Thoracic aorta (tissue), 2 donors: ENCODE results near the gene CYP3A7. TPM values are rescaled to one million over a fixed set of nuclear protein-coding genes. Genes with fewer than 3 reads are reported as not detected.
"Not testable (repeated sequence)": the region's sequence is repeated elsewhere in the genome, so short reads cannot be mapped to it uniquely, and the experiment has no call there.

Experiments used
- ATAC-seq: fragments of 150-250 bp; one replicate; pipeline ENCODE4 v1.8.0; 2017; ENCODE audit warnings: low read depth; ENCODE audit not compliant: insufficient number of reproducible peaks, low FRiP score
- DNase-seq: peaks from one replicate; pipeline ENCODE4 v3.0.0-alpha.2; 2020; ENCODE audit warnings: low spot score
- H3K27ac ChIP-seq, 2 donors: fragments of 200-600 bp; sonication (generic); 1 replicate in 1 of 2; 2 replicates in 1 of 2; pipeline ENCODE4 v1.5.1; 2016; ENCODE audit warnings: mild to moderate bottlenecking in 2 of 2, moderate library complexity in 2 of 2
- H3K27me3 ChIP-seq: fragments of 200-600 bp; sonication (generic); replicated peaks from 2 replicates; pipeline ENCODE4 v1.6.0; 2016; ENCODE audit warnings: mild to moderate bottlenecking; ENCODE audit not compliant: insufficient read depth
- H3K36me3 ChIP-seq: fragments of 200-600 bp; sonication (generic); one replicate; pipeline ENCODE4 v1.5.1; 2016
- H3K4me1 ChIP-seq, 2 donors: fragments of 200-600 bp; sonication (generic); 1 replicate in 1 of 2; 2 replicates in 1 of 2; pipeline versions ENCODE4 v1.5.1 to v1.6.0; 2016; ENCODE audit warnings: low read depth in 2 of 2, mild to moderate bottlenecking in 1 of 2; ENCODE audit not compliant: control insufficient read depth in 1 of 2
- H3K4me3 ChIP-seq: fragments of 200-600 bp; sonication (generic); 2 replicates; pipeline ENCODE4 v1.5.1; 2016; ENCODE audit warnings: mild to moderate bottlenecking
- H3K9me3 ChIP-seq: fragments of 200-600 bp; sonication (generic); 2 replicates; pipeline ENCODE4 v1.5.1; 2016
- total RNA-seq, 2 donors: library from RNA; depleted of rRNA; stranded (reverse); fragments of >200 nt; gene quantifications; one replicate each; pipeline versions ENCODE4 v1.1.0 to v1.2.3, GENCODE V29; 2016
- TF ChIP-seq, protein P1 (sequence below): fragments of 200-600 bp; sonication (generic); IDR thresholded peaks from one replicate; pipeline ENCODE4 v1.5.1; 2019; ENCODE audit warnings: antibody characterized with exemption

CYP3A7 gene
- total RNA-seq, 2 donors from 2014 or later = not detected

DNA sequence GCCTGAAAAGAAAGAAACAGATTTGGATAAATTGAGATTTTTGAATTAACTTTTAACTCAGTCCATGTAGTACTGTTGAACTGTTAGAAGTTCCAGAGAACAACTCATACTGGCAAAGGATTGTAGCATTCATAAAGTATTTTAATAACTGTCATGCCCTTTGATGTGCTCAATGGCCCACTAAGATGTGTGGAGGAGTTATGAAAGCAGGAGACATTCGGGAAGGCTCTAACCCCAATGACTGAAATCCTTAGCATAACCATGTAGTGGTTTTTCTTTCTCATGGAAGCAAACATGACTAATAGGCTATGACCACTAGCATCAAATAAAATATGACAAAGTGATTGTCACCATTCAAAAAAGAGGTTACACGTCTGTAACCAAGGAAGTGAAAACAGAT, 25.7 kb downstream of the CYP3A7 start:
- no peak for ATAC-seq
- Histone ChIP-seq H3K27ac (no peak overlapping the region), H3K4me1 (no peaks in the 10 kb centered on the region), H3K9me3 (peaks cover 5% of the 10 kb centered on the region), H3K27me3 (no peaks in the 10 kb centered on the region), H3K36me3 (no peaks in the 10 kb centered on the region), H3K4me3 (no peak overlapping the region)
- no peak for DNase-seq
- TF ChIP-seq, protein P1, sequence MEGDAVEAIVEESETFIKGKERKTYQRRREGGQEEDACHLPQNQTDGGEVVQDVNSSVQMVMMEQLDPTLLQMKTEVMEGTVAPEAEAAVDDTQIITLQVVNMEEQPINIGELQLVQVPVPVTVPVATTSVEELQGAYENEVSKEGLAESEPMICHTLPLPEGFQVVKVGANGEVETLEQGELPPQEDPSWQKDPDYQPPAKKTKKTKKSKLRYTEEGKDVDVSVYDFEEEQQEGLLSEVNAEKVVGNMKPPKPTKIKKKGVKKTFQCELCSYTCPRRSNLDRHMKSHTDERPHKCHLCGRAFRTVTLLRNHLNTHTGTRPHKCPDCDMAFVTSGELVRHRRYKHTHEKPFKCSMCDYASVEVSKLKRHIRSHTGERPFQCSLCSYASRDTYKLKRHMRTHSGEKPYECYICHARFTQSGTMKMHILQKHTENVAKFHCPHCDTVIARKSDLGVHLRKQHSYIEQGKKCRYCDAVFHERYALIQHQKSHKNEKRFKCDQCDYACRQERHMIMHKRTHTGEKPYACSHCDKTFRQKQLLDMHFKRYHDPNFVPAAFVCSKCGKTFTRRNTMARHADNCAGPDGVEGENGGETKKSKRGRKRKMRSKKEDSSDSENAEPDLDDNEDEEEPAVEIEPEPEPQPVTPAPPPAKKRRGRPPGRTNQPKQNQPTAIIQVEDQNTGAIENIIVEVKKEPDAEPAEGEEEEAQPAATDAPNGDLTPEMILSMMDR = no peak

DNA sequence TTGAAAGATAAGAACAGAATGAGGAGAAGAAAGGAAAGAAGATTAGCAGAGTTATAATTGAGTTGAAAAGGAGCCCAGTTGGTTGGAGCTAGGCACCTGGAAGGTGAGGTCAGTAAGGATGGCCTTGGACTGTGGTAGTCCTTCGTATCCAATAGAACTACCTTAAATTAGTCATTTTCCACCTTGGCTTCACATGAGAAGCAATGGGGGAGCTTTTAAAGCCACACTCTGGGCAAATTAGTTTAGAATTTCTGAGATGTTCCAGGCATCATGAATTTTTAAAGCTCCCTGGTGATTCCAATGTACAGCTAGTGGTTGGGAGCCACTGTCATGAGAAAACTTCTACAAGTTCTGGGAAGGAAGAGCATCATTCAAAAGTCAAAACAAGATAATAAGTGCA, 27.9 kb downstream of the CYP3A7 start:
- Histone ChIP-seq H3K27ac (no peak overlapping the region), H3K9me3 (peaks cover 5% of the 10 kb centered on the region), H3K36me3 (no peaks in the 10 kb centered on the region), H3K4me3 (no peak overlapping the region), H3K4me1 (no peaks in the 10 kb centered on the region), H3K27me3 (no peaks in the 10 kb centered on the region)
- TF ChIP-seq, protein P1 = no peak
- ATAC-seq (no peak), DNase-seq (no peak)

DNA sequence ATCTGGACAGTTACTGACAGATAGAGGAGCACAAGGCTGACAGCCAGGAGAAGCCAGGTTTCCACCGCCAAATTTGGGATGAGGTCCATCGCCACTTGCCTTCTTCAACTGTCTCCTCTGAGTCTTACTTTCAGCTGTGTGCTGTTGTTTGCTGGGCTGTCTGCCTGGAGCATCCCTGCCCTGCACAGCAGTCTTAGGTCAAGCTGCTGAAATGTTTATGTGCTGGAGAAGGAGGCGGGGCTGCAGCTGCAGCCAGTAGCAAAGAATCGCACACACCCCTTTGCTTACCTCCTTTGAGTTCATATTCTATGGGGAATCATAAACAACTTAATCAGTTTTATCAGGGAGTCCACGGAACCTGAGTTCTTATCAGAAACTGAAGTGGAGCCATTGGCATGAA, 35.0 kb downstream of the CYP3A7 start:
- Histone ChIP-seq H3K36me3 (no peaks in the 10 kb centered on the region), H3K27ac (no peak overlapping the region), H3K4me3 (no peak overlapping the region), H3K27me3 (no peaks in the 10 kb centered on the region), H3K9me3 (no peaks in the 10 kb centered on the region), H3K4me1 (no peaks in the 10 kb centered on the region)
- no peak for ATAC-seq
- TF ChIP-seq, protein P1 = no peak
- no peak for DNase-seq

DNA sequence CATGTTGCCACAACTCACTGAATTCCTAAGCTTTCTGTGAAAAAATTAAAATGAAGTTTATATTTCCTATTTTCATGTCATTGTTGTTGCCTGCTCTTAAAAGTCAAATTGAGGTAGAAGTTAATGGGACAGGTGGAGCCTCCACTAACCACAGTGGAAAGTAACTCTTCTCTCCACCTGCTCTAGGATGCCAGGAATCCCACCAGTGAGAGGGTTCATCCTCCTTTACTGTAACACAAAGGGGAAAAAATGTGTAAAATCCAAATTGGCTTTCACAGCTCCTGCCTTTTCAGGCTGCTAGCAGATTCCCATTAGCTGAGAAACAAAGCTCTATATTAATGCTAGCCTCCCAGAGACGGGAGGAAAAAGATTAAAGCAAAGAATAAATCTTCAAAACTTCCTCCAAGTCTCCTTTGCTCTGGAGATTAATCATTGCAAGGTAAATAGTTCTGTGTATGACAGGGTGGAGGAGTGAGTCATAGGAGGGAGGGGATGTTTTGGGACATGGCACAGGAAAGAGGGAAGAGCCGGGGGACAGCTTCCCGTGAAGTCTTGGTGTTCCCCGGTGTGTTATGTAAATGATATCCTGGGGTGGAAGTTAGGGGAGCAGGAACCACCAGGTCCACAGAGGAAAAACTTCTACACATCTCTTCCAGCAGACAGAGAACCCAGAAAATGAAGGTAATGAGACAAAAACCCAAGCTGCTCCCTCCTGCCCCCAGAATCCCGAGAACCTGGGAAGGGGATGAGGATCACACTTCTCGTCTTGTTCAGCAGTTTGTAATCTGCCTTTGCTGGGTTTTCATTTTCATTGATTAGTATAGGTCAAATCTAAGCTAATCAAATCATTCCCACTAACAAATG, 35.9 kb downstream of the CYP3A7 start:
- not testable (repeated sequence) for H3K4me1 ChIP-seq, H3K9me3 ChIP-seq, DNase-seq, H3K27ac ChIP-seq, ATAC-seq, H3K36me3 ChIP-seq, H3K4me3 ChIP-seq, H3K27me3 ChIP-seq

DNA sequence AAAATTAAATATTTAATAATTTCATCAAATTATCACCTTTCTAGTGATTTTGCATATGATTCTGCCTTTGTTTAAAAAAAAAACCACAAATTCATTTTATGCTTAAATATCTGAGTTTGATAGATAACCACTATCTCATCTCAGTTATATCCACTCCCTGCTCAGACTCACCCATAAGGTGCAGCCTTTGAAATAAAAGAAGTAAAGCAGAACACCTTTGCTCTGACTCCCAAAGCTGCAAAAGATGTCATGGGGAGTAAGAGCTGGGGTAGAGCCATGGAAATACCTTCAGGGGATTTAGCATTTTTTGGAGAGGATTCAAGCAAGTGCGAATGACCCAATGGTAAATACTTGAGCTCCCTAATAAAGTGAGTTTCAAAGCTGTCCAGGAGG, 40.1 kb downstream of the CYP3A7 start:
- Histone ChIP-seq H3K4me1 (no peaks in the 10 kb centered on the region), H3K4me3 (no peak overlapping the region), H3K9me3 (no peaks in the 10 kb centered on the region), H3K27ac (no peak overlapping the region), H3K27me3 (no peaks in the 10 kb centered on the region), H3K36me3 (no peaks in the 10 kb centered on the region)
- ATAC-seq (no peak), DNase-seq (no peak)
- TF ChIP-seq, protein P1 = no peak
